ENCODE measurements around the gene ZDHHC7. TPM values are rescaled to one million over a fixed set of nuclear protein-coding genes. Genes with fewer than 3 reads are reported as not detected.

The ZDHHC7 gene
- total RNA-seq, 1 experiment from 2014 or later, result 39.1 TPM

DNA sequence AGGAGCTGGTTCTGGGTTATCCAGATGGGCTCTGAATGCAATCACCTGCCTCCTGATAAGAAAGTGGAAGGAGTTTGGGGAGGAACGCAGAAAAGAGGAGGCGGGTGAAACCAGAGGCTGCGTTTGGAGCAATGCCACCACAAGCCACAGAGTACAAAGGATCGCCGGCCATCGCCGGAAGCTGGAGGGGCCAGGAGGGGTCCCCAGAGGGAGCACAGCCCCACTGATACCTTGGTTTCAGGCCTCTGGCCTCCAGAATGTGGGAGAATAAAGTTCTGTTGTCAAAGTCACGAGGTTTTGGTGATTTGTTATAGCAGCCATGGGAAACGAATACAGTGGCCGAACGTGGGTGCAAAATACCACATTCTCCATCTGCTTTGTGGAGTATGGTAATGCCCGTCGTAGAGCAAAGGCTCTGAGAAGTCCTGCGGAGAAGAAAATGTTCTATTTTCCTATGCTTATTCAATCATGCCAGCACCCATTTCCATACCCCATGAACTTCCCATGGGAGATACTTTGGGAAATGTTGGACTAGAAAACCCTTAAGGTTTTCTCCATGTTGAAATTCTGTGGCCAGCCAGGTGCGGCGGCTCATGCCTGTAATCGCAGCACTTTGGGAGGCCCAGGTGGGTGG is 51.4 kb downstream of the ZDHHC7 start:
- H4K91ac ChIP-seq (ENCODE audit: insufficient read length, low read depth, low read length), result no peak overlapping the region
- no peaks in the 10 kb centered on the region for H3K4me1 ChIP-seq (ENCODE audit: insufficient read depth, low read length)
- no peak overlapping the region for H3K4me2 ChIP-seq (ENCODE audit: insufficient read depth, insufficient read length, low read length)
- no peak overlapping the region for H2AFZ ChIP-seq (ENCODE audit: low read length)
- no peak overlapping the region for H4K5ac ChIP-seq (ENCODE audit: insufficient read length, low read depth, low read length)
- no peaks in the 10 kb centered on the region for H3K79me1 ChIP-seq (ENCODE audit: insufficient read depth, low read depth, low read length, poor library complexity, severe bottlenecking)
- H3K14ac ChIP-seq (ENCODE audit: insufficient read depth, low read length), result no peak overlapping the region
- Mint-ChIP-seq H3K36me3 (ENCODE audit: insufficient read depth in 1 of 3, low read depth in 3 of 3) (no peaks in the 10 kb centered on the region), H3K27me3 (ENCODE audit: low read depth) (peaks cover 1% of the 10 kb centered on the region; the same call in 1 of the 2 replicates), H3K27ac (peak overlapping the region in 1 of 3 experiments; percentile 72; a peak in 1 of 7 replicates), H3K9me3 (no peaks in the 10 kb centered on the region), H3K4me3 (no peak overlapping the region; a peak in 1 of 5 replicates), H3K4me1 (peaks cover 4 to 6% of the 10 kb centered on the region in 2 experiments; a peak in 3 of 4 replicates)
- no peak overlapping the region for H2BK12ac ChIP-seq (ENCODE audit: insufficient read length, low read depth, low read length)
- H4K8ac ChIP-seq (replicated peaks; ENCODE audit: insufficient read length, low read depth, low read length), result no peak overlapping the region
- H3K4ac ChIP-seq (ENCODE audit: low read depth, low read length), result no peak overlapping the region
- H3K23me2 ChIP-seq (ENCODE audit: insufficient read length, low read depth, low read length, poor library complexity, severe bottlenecking), result no peaks in the 10 kb centered on the region
- no peak overlapping the region for H2AK5ac ChIP-seq (ENCODE audit: insufficient read length, low read length)
- no peak overlapping the region for H3K9ac ChIP-seq (ENCODE audit: extremely low read depth, insufficient read length, low read length)
- H3K79me2 ChIP-seq (ENCODE audit: insufficient read depth, low read length), result no peaks in the 10 kb centered on the region
- no peak overlapping the region for H3T11ph ChIP-seq (ENCODE audit: low read length)
- H4K20me1 ChIP-seq (ENCODE audit: control insufficient read depth, insufficient read depth, insufficient read length), result no peaks in the 10 kb centered on the region
- no peak for DNase-seq
- no peak overlapping the region for H3K27ac ChIP-seq (ENCODE audit: insufficient read length, low read depth, low read length)
- no peak overlapping the region for H3K56ac ChIP-seq (ENCODE audit: insufficient read length, low read depth, low read length)
- no peak overlapping the region for H2BK20ac ChIP-seq (ENCODE audit: low read depth, low read length, poor library complexity, severe bottlenecking)
- no peaks in the 10 kb centered on the region for H3K27me3 ChIP-seq (ENCODE audit: insufficient read depth, low read length)
- no peak overlapping the region for H3K23ac ChIP-seq (ENCODE audit: insufficient read length, low read depth, low read length)
- H2BK15ac ChIP-seq (ENCODE audit: low read depth, low read length), result no peak overlapping the region
- H2BK120ac ChIP-seq (ENCODE audit: low read depth, low read length, poor library complexity, severe bottlenecking), result no peak overlapping the region
- no peak for TF ChIP-seq CTCF (conservative IDR thresholded peaks at IDR 0.05)
- no CpG with 5 or more reads among the region's 17 CpGs for WGBS (ENCODE audit: extremely low coverage, insufficient read length, low lambda C conversion rate)
- H3K9me3 ChIP-seq (ENCODE audit: control insufficient read depth, low read depth, low read length), result no peaks in the 10 kb centered on the region
- no peak overlapping the region for H3K18ac ChIP-seq (ENCODE audit: insufficient read length, low read depth, low read length)
- no peak overlapping the region for H2BK5ac ChIP-seq (ENCODE audit: insufficient read length, low read length)

Data from H9 (cell line).